HCT116 (cell line): ENCODE data around the gene MDP1.

Experiments used
- EZH2 ChIP-seq: fragments of 200-600 bp; sonication (generic); IDR thresholded peaks from 2 replicates; pipeline ENCODE4 v1.6.1; 2017; ENCODE audit warnings: antibody characterized with exemption, mixed run types
- EZH2phosphoT487 ChIP-seq: fragments of 200-600 bp; IDR thresholded peaks from 2 replicates; pipeline ENCODE4 v1.6.1; 2018; ENCODE audit warnings: antibody characterized with exemption, borderline replicate concordance
- POLR2A ChIP-seq: IDR thresholded peaks from 2 replicates; pipeline ENCODE4 v1.7.0; 2011; ENCODE audit warnings: borderline replicate concordance; ENCODE audit not compliant: insufficient read depth, insufficient read length; ENCODE audit errors: extremely low read depth
- POLR2AphosphoS5 ChIP-seq: IDR thresholded peaks from 2 replicates; pipeline ENCODE4 v1.6.1; 2011; ENCODE audit warnings: mild to moderate bottlenecking, low read depth, low read length, moderate library complexity
- RAD21 ChIP-seq: IDR thresholded peaks from 2 replicates; pipeline ENCODE4 v1.6.1; 2012; ENCODE audit warnings: low read depth, mild to moderate bottlenecking
- SP1 ChIP-seq: IDR thresholded peaks from 2 replicates; pipeline ENCODE4 v1.6.1; 2012; ENCODE audit warnings: low read depth
- TCF7L2 ChIP-seq: IDR thresholded peaks from 2 replicates; pipeline ENCODE4 v1.7.0; 2011; ENCODE audit warnings: borderline replicate concordance, inconsistent platforms; ENCODE audit not compliant: insufficient read depth, insufficient read length; ENCODE audit errors: extremely low read depth
- ZFX ChIP-seq: fragments of 450-650 bp; IDR thresholded peaks from 2 replicates; pipeline ENCODE4 v1.6.1; 2017
- TF ChIP-seq, protein P1 (sequence below), 3 experiments: fragments of 200-600 bp in 1 of 3; sonication (generic) in 1 of 3; IDR thresholded peaks in 2 of 3; conservative IDR thresholded peaks in 1 of 3; 2 replicates each; pipeline ENCODE4 v1.5.1; 2012 to 2017; ENCODE audit warnings: low read depth in 2 of 3, low read length in 2 of 3, antibody characterized with exemption in 1 of 3, borderline replicate concordance in 1 of 3, control low read depth in 1 of 3, mild to moderate bottlenecking in 1 of 3, mixed read lengths in 1 of 3, mixed run types in 1 of 3, moderate library complexity in 1 of 3; ENCODE audit not compliant: insufficient read depth in 1 of 3
- TF ChIP-seq, protein P2 (sequence below): IDR thresholded peaks from 2 replicates; pipeline ENCODE4 v1.6.1; 2012; ENCODE audit warnings: low read depth

DNA sequence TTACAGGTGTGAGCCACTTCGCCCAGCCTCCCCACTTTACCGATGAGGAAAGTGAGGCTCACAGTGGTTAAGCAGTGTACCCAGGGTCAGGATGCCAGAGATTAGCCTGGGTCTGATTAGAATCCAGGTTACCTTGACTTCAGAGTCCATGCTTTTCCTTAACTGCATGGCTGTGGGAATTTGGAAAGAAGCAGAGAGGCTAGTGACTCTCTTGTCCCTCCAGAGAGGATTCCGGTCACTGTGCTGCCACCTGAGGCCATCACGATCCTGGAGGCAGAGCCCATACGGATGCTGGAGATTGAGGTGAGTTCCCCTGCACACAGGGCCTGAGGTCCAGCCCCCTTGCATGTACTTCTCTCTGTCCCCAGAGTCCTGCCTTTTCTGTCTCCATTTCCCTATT lies 39.3 kb downstream of the MDP1 start:
- TF ChIP-seq, protein P1, sequence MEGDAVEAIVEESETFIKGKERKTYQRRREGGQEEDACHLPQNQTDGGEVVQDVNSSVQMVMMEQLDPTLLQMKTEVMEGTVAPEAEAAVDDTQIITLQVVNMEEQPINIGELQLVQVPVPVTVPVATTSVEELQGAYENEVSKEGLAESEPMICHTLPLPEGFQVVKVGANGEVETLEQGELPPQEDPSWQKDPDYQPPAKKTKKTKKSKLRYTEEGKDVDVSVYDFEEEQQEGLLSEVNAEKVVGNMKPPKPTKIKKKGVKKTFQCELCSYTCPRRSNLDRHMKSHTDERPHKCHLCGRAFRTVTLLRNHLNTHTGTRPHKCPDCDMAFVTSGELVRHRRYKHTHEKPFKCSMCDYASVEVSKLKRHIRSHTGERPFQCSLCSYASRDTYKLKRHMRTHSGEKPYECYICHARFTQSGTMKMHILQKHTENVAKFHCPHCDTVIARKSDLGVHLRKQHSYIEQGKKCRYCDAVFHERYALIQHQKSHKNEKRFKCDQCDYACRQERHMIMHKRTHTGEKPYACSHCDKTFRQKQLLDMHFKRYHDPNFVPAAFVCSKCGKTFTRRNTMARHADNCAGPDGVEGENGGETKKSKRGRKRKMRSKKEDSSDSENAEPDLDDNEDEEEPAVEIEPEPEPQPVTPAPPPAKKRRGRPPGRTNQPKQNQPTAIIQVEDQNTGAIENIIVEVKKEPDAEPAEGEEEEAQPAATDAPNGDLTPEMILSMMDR (IDR thresholded peaks at IDR 0.05 in 2 of 3, conservative IDR thresholded peaks at IDR 0.05 in 1 of 3; ENCODE audit: borderline replicate concordance in 1 of 3, insufficient read depth in 1 of 3, low read depth in 2 of 3, low read length in 2 of 3): no peak
- no peak for TF ChIP-seq SP1
- TF ChIP-seq EZH2phosphoT487: no peak
- no peak for TF ChIP-seq POLR2A
- TF ChIP-seq ZFX: no peak
- TF ChIP-seq RAD21: no peak
- no peak for TF ChIP-seq TCF7L2
- TF ChIP-seq POLR2AphosphoS5: no peak
- no peak for TF ChIP-seq EZH2
- TF ChIP-seq, protein P2, sequence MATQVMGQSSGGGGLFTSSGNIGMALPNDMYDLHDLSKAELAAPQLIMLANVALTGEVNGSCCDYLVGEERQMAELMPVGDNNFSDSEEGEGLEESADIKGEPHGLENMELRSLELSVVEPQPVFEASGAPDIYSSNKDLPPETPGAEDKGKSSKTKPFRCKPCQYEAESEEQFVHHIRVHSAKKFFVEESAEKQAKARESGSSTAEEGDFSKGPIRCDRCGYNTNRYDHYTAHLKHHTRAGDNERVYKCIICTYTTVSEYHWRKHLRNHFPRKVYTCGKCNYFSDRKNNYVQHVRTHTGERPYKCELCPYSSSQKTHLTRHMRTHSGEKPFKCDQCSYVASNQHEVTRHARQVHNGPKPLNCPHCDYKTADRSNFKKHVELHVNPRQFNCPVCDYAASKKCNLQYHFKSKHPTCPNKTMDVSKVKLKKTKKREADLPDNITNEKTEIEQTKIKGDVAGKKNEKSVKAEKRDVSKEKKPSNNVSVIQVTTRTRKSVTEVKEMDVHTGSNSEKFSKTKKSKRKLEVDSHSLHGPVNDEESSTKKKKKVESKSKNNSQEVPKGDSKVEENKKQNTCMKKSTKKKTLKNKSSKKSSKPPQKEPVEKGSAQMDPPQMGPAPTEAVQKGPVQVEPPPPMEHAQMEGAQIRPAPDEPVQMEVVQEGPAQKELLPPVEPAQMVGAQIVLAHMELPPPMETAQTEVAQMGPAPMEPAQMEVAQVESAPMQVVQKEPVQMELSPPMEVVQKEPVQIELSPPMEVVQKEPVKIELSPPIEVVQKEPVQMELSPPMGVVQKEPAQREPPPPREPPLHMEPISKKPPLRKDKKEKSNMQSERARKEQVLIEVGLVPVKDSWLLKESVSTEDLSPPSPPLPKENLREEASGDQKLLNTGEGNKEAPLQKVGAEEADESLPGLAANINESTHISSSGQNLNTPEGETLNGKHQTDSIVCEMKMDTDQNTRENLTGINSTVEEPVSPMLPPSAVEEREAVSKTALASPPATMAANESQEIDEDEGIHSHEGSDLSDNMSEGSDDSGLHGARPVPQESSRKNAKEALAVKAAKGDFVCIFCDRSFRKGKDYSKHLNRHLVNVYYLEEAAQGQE: no peak
